GM19452 (cell line): ENCODE data around the gene FNDC8.
"Not testable (repeated sequence)": the region's sequence is repeated elsewhere in the genome, so short reads cannot be mapped to it uniquely, and the experiment has no call there.

Source experiments
- ATAC-seq: cut with Tn5 transposase; IDR thresholded peaks from one replicate; pipeline ENCODE4 v1.9.1; 2021; ENCODE audit not compliant: unreplicated experiment

FNDC8 gene

DNA sequence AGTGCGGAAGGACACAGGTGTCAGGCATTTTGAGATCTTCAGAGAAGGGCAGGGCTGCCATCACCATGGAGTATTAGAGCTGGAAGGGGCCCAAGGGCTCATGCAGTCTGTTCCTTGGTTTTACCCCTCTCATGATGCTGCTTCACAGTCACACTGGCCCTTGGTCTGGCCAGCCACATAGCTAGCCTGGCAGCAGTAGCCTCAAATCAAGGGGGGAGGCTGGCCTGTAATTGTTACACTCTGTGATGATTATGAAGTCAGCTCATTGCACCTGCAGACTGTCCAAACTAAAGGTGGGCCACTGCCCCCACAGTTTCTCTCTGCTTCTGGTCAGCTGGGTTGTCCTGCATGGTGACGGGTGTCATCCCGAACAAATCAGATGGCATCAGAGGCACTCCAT, at the start of gene FNDC8:
Gene FNDC8, plus strand, starts transcription at position 301 of the 400 bp plus-strand sequence. Its CDS starts 79 bp downstream, at position 380.
- ATAC-seq: no peak

DNA sequence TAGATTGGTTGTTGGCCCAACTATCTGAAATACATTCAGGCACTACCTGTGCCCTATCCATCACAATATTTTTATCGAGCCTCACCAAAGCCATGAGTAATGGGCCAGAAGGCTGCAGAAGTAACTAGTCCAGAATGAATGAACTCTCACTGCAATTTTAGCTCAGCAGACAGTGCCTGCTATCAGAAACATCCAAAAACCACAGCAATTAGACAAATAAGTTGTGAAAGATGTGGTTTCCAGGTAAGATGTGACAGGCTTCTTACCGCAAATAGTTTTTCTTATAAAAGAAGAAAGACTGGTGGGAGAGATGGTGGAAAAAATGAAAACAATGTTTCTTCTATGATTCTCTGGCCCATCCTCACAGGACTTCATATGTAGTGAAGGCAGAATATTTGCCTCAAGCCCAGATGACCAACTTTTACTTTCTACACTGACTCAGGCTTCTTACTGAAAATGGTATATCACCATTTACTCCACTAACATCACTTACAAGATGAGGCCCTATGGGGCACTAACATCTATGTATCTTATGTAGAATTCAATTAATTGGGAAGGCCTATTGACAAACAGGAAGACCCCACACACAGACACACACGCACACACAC, 48.1 kb upstream of the FNDC8 start:
- no peak for ATAC-seq

DNA sequence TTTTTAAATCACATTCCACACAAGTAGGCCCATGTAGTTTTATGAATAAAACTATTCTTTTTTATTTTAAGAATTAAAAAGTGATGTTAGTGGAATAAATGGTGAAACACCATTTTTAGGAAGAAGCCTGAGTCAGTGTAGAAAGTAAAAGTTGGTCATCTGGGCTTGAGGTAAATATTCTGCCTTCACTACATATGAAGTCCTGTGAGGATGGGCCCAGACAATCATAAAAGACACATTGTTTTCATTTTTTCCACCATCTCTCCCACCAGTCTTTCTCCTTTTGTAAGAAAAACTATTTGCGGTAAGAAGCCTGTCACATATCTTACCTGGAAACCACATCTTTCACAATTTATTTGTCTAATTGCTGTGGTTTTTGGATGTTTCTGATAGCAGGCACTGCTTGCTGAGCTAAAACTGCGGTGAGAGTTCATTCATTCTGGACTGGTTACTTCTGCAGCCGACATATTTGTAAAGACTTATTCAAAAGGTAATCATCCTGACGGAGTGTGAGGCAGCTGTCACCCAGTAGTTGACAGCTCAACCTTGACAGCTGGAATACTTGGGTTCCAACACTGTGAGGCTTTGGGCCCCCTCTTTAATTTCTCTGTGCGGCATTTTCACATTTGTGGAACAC, 47.3 kb upstream of the FNDC8 start:
- ATAC-seq: no peak

DNA sequence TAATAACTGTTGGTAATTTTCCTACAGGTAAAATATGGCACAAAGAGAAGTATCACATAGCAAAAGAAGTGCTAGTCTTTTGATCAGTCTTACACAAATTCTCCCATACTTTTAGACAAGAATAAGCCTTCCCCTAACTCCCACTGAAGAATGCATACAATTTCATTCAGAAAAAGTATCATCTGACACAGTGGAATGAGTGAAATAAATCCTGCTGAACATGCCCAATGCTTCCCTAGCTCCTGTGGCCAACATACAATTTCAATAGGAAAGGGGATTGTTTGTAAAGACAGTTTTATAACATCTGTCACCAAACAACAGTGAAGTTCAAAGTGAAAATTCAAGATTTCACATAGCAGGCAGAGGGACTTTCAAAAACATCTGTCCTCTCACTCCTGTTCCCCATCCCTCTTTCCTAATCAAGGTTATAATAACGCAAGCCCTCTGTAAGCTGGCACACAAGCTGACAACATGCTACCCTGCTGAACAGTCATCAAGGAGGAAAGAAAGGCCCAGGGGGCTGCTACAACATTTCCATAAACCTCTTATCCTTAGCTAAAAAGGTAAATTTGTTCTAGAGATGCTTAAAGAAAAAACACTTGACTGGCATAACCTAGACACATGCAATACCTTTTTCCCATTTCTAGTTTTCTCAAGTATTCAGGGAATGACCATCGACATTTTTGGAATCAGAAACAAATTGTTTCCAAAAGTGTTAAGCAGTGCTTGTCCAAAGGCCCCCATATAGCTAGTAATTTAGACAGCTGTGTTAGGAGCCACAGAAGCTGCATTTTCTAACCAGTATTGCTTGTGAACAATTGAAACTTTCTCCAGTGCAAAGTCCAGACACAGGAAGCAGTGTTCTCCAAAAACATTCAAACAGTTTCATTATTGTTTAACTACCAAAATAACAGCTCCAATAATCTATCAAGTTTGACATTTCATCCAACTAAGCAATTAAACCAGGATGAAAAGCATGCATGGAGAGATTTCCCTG, 46.4 kb upstream of the FNDC8 start:
- ATAC-seq: no peak

DNA sequence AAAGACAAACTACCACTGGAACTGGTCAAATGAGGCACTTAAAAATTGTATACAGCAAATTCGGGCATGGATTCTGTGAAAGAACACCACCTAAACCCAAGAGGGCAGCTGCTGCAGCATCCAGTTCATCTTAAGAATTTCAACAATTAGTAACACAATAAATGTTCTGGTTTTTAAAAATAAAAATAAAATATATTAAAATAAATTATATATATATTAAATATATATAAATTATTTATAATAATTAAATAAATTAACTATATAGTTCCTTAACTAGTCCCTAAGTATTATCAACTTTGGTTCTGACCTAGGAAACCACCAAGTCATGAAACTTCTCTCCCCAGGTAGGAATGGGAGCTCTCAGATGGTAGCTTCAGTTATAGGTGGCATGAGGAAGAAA, 44.5 kb upstream of the FNDC8 start:
- no peak for ATAC-seq

DNA sequence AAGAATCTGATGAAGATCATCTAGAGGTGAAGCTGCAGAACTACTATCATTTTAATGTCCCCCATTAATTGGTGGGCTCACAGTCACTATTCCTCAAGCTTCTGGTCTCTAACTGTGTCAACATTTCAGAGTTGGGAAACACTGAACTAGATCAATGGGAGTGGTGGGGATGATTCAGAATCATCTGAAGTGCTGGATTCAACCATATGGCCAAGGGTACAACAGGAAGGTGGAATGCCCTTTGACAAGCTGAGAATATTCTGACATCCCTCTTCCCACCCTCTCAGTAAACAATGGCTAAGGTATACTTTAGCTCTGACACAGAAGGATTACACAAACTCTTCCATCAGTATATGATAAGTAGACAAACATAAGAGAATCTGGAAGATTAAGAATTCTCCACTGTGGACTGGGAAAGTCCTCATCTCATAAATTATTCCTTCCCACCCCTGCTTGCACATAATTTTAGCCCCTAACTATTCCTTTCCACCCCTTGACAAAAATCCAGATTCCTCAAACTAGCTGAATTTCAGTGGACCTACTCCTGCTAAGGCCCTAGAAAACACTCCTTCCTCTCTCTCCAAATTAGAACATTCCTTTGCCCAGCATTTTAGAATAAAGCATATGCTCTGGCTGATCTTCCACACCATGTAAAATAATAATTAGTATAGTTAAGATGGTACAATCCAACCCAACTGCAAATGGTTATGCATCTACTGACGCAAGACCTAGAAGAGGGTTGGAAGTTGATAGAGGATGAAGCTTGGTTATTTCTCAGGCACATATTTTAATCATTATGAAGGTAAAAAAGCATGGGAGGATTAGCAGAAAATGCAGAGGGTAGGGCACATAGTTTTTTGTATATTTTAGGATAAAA, 41.6 kb upstream of the FNDC8 start:
- no peak for ATAC-seq

DNA sequence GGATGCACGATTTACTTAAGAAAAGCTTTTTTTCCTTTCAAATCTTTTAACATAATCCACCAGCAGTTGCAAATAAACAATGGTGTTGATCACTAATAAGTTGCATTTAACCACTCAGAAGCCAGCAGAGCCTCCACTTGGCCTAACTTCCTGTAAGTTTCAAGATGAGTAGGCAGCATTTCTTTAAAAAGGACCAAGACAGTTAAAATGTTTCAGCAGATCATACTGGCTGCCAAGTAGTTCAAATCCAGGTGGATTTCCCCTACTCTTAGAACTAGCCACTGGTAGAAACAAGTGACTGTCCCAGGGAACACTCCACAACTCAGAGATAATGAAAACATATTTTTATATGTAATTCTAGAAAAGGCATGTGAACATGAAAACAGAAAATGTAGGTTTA, 40.9 kb upstream of the FNDC8 start:
- no peak for ATAC-seq

DNA sequence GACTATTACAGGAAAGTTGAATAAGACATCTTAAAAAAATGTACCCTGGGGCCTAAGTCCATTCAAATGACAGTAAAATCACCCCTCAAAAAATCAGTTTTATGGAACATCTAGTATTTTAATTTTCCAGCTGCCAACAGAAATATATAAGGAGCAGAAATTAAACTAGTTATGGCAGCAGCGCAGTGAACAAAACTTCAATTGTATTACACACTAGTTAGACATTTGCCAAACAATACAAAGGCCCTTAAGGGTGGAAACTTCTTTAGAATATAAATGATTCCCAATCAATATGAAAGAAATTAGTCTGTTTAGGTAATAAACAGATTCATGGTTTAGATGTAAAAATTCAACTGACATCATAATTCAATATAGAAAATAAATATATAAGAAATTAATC, 39.8 kb upstream of the FNDC8 start:
- no peak for ATAC-seq

DNA sequence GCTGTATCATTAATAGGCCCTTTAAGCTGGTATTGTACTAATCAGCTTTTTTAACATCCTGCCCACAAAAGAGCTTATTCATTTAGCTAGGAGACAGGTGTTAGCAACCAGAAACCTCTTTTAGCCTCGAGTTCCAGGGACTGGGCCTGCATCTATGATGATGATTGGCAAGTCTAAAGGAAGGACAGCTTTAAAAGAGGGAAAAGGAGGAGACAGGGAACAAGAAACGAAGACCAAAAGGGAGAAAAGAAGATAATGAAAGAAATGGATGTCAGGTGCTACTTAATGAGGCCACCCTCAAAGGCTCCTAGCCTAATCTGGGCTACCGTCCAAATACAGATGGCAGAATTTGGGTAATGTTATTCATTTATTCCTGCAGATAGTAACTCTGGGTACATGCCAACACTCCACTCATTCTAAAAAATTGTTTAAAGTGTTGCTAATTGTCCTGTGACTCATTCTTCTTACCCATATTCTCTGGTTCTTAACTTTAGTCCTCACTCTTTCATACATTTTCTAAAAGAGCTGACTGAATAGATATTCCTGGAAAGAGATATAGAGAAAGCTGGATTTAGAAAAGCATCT, 39.2 kb upstream of the FNDC8 start:
- peak; percentile 51 for ATAC-seq

DNA sequence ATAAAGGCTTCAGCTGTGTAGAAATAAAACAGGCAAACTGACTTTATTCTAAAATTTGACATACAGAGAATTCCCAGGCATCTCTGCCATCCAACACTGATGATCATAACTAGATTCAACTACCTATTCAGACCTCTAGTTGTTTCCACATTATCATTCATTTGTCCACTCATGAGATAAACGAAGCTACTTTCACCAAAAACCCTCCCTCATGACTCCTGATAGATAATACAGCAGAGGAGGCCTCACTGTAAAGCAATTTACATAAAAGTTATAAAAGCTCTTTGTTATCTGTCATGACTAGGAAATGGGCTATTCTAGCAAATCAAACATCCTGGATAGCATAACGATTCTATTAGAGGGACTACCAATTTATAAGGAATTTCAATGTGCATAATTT, 38.3 kb upstream of the FNDC8 start:
- ATAC-seq: no peak

DNA sequence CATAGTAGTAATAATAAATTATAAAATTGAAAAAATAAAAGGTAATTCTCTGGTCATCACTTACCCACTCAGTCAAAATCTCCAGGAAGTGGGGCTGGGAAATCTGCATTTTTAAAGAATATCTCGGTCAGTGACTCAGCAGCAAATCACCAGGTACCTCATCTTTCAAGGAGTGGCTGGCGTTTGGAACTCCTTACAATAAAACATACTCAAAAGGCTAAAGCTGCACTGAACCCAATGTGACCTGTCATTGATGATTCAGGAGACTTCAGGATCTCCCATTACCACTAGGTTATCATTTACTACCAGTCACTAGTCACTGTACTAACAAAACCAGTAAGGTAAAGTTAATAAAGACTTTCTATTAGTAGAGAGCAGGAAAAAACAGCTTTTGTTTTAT, 36.4 kb upstream of the FNDC8 start:
- no peak for ATAC-seq

DNA sequence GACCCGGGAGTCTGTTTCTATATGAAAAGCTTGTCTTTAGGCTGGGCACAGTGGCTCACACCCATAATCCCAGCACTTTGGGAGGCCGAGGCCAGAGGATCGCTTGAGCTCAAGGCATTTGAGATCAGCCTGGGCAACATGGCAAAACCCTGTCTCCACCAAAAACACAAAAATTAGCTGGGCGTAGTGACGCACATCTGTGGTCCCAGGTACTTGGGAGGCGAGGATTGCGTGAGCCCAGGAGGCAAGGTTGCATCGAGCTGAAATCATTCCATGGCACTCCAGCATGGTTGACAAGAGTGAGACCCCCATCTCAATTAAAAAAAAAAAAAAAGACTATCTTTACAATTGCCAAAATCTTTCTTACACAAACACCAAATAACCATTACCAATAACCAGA, 35.3 kb upstream of the FNDC8 start:
- no peak for ATAC-seq

DNA sequence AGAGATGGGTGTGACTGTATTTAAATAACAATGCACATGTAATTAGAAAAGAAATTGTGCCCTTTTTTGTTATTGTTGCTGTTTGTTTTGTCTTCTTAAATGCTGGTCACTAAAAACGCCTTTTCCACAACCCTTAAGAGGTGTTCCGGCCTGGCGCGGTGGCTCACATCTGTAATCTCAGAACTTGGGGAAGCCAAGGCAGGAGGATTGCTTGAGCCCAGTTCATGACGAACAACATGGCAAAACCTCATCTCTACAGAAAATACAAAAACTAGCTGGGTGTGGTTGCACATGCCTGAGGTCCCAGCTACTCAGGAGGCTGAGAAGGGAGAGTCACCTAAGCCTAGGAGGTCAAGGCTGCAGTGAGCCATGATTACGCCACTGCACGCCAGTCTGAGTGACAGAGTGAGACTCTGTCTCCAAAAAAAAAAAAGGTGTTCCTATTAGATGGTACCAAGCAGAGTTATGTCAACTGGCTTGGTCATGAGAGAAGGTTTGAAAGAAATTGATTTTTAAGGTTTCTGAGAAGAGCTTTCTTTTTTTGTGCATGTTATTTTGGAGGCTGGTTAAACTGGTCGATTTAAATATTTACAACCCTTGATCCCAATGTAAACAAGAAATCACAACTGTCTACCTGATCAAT, 34.4 kb upstream of the FNDC8 start:
- no peak for ATAC-seq

DNA sequence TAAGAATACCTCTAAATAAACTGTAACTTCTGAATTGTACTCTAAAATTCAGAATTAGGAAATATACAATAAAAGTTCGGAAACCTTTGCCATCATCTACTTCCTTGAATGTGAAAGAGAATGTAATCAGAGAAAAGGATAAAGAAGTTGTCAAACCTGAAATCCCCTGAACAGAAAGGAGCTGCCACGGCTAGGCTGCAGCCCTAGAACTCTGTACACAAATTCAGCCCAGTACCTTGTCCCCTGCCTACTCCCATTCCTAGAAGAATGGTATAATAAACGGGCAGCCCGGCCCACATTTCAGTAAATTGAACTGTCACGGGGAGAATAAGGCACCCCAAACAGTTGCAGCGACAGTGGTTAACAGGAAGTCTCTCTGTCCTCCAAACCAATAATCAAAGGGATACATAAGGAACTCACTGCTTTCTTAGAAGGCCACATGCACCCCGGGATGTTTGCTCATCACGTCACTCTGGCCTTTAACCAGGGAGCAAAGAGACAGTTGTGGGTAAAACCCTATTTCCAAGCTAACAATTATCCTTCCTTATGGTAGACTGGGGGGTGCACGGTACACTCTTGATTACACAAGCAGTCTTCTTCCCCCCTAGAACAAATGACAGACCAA, 33.6 kb upstream of the FNDC8 start:
- ATAC-seq: no peak

DNA sequence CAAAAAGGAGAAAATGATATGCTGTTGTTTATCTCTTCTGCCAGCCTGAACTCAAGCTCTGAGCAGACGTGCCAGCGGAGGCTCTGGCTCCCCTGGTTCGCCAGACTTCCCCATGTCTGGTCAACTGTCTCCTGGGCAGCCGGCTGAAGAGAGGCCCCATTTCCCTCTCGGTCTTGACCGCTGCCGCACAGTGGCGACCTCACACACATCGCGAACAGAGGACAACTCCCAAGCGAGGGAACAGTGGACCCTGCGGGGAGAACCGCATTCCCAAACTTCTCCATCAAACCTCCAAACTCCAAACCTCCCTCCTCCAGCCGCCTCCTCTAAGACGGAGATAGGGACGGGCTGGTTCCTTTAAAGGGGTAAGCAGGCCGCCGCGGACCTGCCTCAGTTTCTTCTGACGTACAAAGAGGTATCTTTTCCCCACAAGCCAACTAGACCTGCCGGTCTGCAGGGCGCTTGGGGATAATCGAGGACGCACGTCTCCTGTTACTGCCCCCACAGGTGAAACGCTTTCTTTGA, 33.0 kb upstream of the FNDC8 start:
- no peak for ATAC-seq

DNA sequence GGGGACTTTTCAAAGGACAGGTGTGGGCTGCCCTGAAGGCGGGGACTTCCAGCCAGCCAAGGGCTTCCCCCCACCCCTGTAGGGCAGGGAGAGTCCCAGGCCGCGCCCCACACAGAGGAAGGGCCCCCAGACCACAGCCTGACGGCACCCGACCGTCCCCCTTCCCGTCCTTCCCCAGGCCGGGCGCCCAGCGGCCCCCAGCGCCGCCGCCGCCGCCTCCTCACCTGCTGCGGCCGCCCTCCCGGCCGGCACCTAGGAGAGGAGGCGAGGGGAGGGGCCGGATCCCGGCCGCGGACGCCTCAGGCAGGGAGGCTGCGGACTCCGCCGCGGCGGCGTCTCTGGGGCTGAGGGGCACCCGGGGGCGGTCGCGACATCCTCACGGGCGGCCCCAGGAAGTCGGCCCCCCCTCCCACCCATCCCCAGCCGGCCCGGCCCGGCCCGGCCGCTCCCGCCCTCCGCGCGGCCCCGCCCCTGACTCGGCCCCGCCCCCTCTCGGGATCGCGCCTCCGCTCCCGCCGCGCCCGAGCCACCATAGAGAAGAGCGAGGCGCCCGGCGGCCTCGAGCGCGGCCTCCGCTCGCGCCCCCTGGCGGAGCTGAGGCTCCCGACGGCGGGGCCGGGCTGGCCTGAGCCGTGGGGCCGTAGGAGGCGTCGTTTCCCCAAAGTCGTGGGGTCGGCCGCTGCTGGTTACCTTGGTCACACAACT, 32.4 kb upstream of the FNDC8 start:
- peak; percentile 70 for ATAC-seq

DNA sequence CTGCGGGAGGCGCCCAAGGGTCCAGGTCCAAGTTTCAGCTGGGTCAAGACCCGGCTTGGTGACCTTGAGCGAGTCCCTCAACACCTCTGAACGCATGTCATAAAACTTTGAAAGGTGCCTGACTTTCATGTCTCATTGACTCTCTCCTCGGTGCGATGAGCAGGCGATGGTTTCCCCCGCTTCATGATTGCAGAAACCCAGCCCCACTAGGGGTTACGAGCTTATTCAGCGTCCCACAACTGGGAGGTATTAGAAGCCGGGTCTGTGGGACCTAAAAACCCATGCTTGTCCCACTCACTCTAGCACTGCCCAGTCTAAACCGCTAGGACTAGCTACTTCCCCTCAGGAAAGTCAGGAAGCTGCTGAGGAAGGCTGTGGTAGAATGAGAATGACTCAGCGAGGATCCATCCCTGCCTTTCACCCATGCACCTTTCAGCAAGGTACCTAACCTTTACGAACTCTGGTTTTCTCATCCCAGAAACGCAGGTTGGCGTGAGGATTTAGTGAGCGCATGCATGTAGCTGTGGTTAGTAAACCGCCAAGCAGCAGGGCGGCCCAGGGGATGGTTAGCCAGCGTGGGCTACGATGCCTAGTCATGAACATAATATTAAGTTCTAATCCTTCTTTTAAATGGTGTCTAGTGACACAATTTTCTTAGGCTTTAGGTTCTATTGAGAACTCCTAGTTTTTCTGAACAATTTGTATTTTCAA, 31.7 kb upstream of the FNDC8 start:
- no peak for ATAC-seq

DNA sequence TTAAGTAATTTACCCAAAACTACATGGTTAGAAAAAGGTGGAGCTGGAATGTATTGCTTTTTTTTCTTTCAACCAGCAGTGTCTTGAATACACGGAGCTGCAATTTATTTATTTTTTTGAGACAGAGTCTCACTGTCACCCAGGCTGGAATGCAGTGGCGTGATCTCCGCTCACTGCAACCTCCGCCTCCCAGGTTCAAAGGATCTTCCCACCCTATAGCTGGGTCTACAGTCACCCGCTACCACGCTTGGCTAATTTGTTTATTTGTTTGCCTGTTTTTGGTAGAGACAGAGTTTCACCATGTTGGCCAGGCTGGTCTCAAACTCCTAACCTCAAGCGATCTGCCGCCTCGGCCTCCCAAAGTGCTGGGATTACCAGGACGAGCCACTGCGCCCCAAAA, 30.7 kb upstream of the FNDC8 start:
- ATAC-seq: not testable (repeated sequence)
